Activated naive CD4-positive, alpha-beta T cell treated with anti-CD3 and anti-CD28 coated beads, Interleukin-2, amount 50 U/mL, for 24 hours (primary cell): ENCODE measurements around the gene TPBG.

ENCODE experiments used
- H3K27ac Mint-ChIP-seq: one replicate; pipeline ENCODE4 v1.8.0; 2021; ENCODE audit warnings: mild to moderate bottlenecking, mixed read lengths
- H3K27me3 Mint-ChIP-seq: one replicate; pipeline ENCODE4 v1.8.0; 2021; ENCODE audit warnings: mixed read lengths
- H3K36me3 Mint-ChIP-seq: one replicate; pipeline ENCODE4 v1.8.0; 2021; ENCODE audit warnings: mixed read lengths
- H3K4me1 Mint-ChIP-seq: one replicate; pipeline ENCODE4 v1.8.0; 2021; ENCODE audit warnings: mixed read lengths
- H3K4me3 Mint-ChIP-seq: one replicate; pipeline ENCODE4 v1.8.0; 2021; ENCODE audit warnings: mild to moderate bottlenecking, mixed read lengths
- H3K9me3 Mint-ChIP-seq: one replicate; pipeline ENCODE4 v1.8.0; 2021; ENCODE audit warnings: mixed read lengths

TPBG gene

GRCh38 chr6:82408952-82409431 is 45.4 kb downstream of the TPBG start:
- H3K27me3 Mint-ChIP-seq, result peaks cover 1% of the 10 kb centered on the region
- no peak overlapping the region for H3K4me3 Mint-ChIP-seq
- no peaks in the 10 kb centered on the region for H3K36me3 Mint-ChIP-seq
- no peak overlapping the region for H3K27ac Mint-ChIP-seq
- no peaks in the 10 kb centered on the region for H3K4me1 Mint-ChIP-seq
- H3K9me3 Mint-ChIP-seq, result no peaks in the 10 kb centered on the region

- Mint-ChIP-seq H3K27ac (no peak overlapping the region), H3K9me3 (no peaks in the 10 kb centered on the region), H3K4me1 (no peaks in the 10 kb centered on the region), H3K4me3 (no peak overlapping the region), H3K27me3 (peaks cover 1% of the 10 kb centered on the region), H3K36me3 (no peaks in the 10 kb centered on the region)
These were observed 46.6 kb downstream of the TPBG start for GRCh38 chr6:82410151-82410648.

GRCh38 chr6:82413868-82414267 is 50.3 kb downstream of the TPBG start:
- Mint-ChIP-seq H3K9me3 (no peaks in the 10 kb centered on the region), H3K27ac (no peak overlapping the region), H3K36me3 (no peaks in the 10 kb centered on the region), H3K4me1 (no peaks in the 10 kb centered on the region), H3K4me3 (no peak overlapping the region), H3K27me3 (peaks cover 2% of the 10 kb centered on the region)

- Mint-ChIP-seq H3K4me1 (no peaks in the 10 kb centered on the region), H3K27me3 (peaks cover 1% of the 10 kb centered on the region), H3K4me3 (no peak overlapping the region), H3K27ac (no peak overlapping the region), H3K36me3 (no peaks in the 10 kb centered on the region), H3K9me3 (no peaks in the 10 kb centered on the region)
These were observed 52.2 kb downstream of the TPBG start for GRCh38 chr6:82415820-82416219.

GRCh38 chr6:82416346-82416745 is 52.7 kb downstream of the TPBG start:
- no peaks in the 10 kb centered on the region for H3K9me3 Mint-ChIP-seq
- H3K4me3 Mint-ChIP-seq, result no peak overlapping the region
- H3K27me3 Mint-ChIP-seq, result peaks cover 1% of the 10 kb centered on the region
- no peaks in the 10 kb centered on the region for H3K4me1 Mint-ChIP-seq
- no peaks in the 10 kb centered on the region for H3K36me3 Mint-ChIP-seq
- H3K27ac Mint-ChIP-seq, result no peak overlapping the region
